ENCODE data around the gene TOX4.
"Not testable (repeated sequence)": the region's sequence is repeated elsewhere in the genome, so short reads cannot be mapped to it uniquely, and the experiment has no call there.

Gene TOX4

DNA sequence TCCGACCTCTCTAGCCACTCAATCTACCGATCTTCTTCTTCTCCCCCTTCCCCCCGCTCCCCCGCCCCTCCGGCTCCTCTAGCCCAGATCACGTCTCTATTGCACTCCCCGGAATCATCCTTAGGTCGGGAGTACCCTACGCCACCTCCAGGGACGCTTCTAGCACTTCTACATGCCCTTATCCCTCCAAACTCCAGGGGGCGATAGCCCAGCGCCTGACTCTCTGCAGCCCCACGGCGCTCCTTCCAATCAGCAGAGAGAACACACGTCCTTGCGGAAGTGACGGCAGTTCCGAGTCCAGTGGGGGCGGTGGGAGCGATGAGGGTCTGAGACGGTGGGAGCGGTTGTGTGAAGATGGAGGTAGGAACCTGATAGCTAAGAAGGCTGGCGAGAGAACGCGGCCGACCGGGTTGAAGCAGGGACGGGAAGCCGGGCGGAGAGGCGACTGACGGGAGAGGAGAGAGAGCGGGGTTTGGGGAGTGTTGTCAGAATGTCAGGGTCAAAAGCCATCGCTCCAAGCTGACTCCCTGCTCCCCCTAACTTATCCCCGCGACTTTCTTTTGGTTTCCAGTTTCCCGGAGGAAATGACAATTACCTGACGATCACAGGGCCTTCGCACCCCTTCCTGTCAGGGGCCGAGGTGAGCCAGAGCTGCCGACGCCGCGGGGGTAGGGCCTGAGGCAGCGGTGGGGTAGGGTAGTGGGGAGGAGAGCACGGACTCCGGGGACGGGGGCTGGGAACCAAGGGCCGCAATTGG is at the start of gene TOX4, which contains the start of gene RAB2B:
TSS of gene TOX4 (plus strand) at position 271 of the 757 bp plus-strand sequence. CDS start at position 355, 84 bp downstream.
TSS of gene RAB2B (minus strand) at position 35 of the 757 bp plus-strand sequence. CDS start 87 bp downstream, outside the sequence.
- TF ChIP-seq, protein P1, sequence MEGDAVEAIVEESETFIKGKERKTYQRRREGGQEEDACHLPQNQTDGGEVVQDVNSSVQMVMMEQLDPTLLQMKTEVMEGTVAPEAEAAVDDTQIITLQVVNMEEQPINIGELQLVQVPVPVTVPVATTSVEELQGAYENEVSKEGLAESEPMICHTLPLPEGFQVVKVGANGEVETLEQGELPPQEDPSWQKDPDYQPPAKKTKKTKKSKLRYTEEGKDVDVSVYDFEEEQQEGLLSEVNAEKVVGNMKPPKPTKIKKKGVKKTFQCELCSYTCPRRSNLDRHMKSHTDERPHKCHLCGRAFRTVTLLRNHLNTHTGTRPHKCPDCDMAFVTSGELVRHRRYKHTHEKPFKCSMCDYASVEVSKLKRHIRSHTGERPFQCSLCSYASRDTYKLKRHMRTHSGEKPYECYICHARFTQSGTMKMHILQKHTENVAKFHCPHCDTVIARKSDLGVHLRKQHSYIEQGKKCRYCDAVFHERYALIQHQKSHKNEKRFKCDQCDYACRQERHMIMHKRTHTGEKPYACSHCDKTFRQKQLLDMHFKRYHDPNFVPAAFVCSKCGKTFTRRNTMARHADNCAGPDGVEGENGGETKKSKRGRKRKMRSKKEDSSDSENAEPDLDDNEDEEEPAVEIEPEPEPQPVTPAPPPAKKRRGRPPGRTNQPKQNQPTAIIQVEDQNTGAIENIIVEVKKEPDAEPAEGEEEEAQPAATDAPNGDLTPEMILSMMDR (IDR thresholded peaks at IDR 0.05; ENCODE audit: low read depth, low read length): peak; percentile 100
- DNase-seq (ENCODE audit: low read depth in 2 of 2): peak; percentile 99
- H3K4me3 ChIP-seq (replicated peaks in 1 of 2; ENCODE audit: low read depth in 2 of 2, low read length in 2 of 2): peak within 1 kb of the TSS; percentile 95 to 96

GRCh38 chr14:21428930-21429329 is 48.1 kb upstream of the TOX4 start:
- no peak overlapping the region for H3K4me3 ChIP-seq (replicated peaks in 1 of 2; ENCODE audit: low read depth in 2 of 2, low read length in 2 of 2)
- TF ChIP-seq, protein P1 (IDR thresholded peaks at IDR 0.05; ENCODE audit: low read depth, low read length): no peak
- no peak for DNase-seq (ENCODE audit: low read depth in 2 of 2)

DNA sequence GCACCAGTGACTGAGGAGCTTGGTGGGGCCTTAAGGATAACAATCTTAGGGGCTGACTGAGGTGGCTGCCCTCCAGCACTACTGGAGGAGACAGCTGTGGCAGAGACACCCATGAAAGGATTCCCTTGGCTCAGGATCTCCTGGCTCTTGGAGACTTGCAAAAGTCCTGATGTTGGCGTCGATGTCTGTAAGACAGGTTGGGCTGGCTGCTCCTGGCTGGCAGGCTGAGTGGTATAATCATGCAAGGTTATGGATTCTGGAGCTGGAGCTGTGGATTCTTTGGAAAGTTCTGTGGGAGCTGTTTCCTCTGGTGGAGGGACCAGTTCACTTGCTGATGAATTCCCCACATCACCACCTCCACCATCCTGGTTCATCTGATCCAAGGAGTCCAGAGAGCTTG is 45.9 kb upstream of the TOX4 start:
- no peak overlapping the region for H3K4me3 ChIP-seq (replicated peaks in 1 of 2; ENCODE audit: low read depth in 2 of 2, low read length in 2 of 2)
- TF ChIP-seq, protein P1 (IDR thresholded peaks at IDR 0.05; ENCODE audit: low read depth, low read length): no peak
- no peak for DNase-seq (ENCODE audit: low read depth in 2 of 2)

DNA sequence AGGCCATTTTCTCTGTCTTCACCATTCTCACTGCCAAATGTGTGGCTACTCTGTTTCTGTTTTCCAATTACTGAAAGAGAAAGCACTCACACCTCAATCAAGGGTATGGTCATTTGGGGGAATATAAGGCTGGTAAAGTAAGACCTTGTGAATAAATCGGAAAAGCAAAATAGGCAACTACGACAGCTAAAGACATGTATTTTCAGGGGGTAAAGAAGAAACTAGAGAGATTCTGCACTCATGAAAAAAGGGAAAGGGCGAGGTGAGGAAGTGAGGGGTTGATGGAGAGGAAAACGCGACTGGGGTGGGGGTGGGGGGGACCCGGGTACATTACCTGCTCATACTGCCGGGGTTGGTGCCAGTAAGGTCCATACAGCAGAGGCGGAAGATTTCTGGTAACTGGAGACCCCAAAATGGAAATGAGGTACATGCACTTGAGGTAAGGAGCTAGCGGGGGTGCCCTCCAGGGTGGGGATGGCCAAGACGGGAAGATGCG is 40.4 kb upstream of the TOX4 start:
- TF ChIP-seq, protein P1 (IDR thresholded peaks at IDR 0.05; ENCODE audit: low read depth, low read length): no peak
- peak overlapping the region; percentile 77 to 88 for H3K4me3 ChIP-seq (replicated peaks in 1 of 2; ENCODE audit: low read depth in 2 of 2, low read length in 2 of 2)
- peak in 1 of 2 donors; percentile 2 for DNase-seq (ENCODE audit: low read depth in 2 of 2)

DNA sequence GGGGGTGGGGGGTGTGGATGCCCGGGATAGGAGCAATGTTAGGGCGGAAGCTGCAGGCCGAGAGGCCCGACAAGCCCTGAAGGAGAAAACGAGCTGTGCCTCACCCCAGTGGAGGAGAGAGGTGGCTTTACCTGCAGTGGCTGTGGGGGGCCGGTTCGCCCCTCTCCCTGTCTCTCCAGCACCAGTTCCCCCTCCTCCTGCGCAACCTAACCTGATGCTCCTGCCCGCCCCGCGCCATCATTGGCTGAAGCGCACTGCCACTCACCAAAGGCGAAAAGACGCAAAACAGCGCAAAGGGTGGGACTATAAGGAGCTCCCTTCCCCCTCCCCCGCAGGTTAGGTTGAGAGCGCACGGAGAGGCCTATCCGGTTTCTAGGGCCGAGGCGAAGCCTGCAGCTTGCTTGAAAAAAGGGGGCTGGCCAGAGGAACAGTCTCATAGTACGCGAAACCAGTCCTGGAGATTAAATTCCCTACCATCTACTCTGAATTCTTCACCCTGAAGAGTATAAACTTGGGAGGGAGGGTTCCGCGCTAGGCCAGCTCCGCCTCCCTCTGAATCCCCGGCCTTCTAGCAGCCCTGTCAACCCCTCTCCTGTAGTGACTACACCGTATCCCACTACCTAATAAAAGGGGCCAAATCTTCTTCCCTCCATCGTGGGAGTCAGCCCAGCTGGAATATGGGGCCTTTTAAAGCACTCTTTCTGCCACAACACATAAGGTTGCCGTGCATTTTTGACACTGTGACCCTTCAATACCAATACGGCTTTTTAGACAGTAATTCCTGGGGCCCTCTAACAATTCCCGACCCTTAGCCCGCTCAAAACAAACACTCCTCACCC is 39.7 kb upstream of the TOX4 start:
- peak overlapping the region; percentile 77 to 88 for H3K4me3 ChIP-seq (replicated peaks in 1 of 2; ENCODE audit: low read depth in 2 of 2, low read length in 2 of 2)
- TF ChIP-seq, protein P1 (IDR thresholded peaks at IDR 0.05; ENCODE audit: low read depth, low read length): no peak
- peak; percentile 99 to 100 for DNase-seq (ENCODE audit: low read depth in 2 of 2)

GRCh38 chr14:21440859-21441258 is 36.1 kb upstream of the TOX4 start:
- TF ChIP-seq, protein P1 (IDR thresholded peaks at IDR 0.05; ENCODE audit: low read depth, low read length): no peak
- no peak for DNase-seq (ENCODE audit: low read depth in 2 of 2)
- no peak overlapping the region for H3K4me3 ChIP-seq (replicated peaks in 1 of 2; ENCODE audit: low read depth in 2 of 2, low read length in 2 of 2)

GRCh38 chr14:21442657-21443056 is 34.3 kb upstream of the TOX4 start:
- H3K4me3 ChIP-seq (replicated peaks in 1 of 2; ENCODE audit: low read depth in 2 of 2, low read length in 2 of 2); DNase-seq (ENCODE audit: low read depth in 2 of 2): not testable (repeated sequence)

Data from cardiac fibroblast (primary cell).